Caco-2 (cell line): Measurements from ENCODE around the gene UMPS. TPM values are rescaled to one million over a fixed set of nuclear protein-coding genes. Genes with fewer than 3 reads are reported as not detected.

Experiments used
- BruUV-seq: library from RNA; stranded (reverse); fragments of 400-500 nt; replicated peaks from 2 replicates; lab custom pipeline; 2021; lab: Mats Ljungman, UMichigan
- CTCF ChIA-PET: fragments of 300-600 bp; sonication (Branson Sonifier 250); formaldehyde crosslinking; loops from one replicate; lab custom pipeline; 2022; ENCODE audit warnings: antibody characterized with exemption; lab: Charles Lee
- POLR2A ChIA-PET: fragments of 300-600 bp; sonication (Branson Sonifier 250); formaldehyde crosslinking; loops from one replicate; lab custom pipeline; 2022; ENCODE audit warnings: antibody characterized with exemption; lab: Charles Lee
- DNase-seq, 2 experiments: peaks; one replicate each; pipeline versions ENCODE4 v3.0.0 to v3.0.0-alpha.2; 2020 to 2022
- H3K27me3 ChIP-seq: replicated peaks from 2 replicates; pipeline ENCODE4 v1.6.0; 2011; ENCODE audit warnings: low read length; ENCODE audit not compliant: control insufficient read depth, insufficient read depth
- H3K36me3 ChIP-seq: 2 replicates; pipeline ENCODE4 v1.5.1; 2011; ENCODE audit warnings: low read length; ENCODE audit not compliant: control insufficient read depth, insufficient read depth
- H3K4me1 ChIP-seq: fragments of 250-450 bp; sonication (Bioruptor Pico); 2 replicates; pipeline ENCODE4 v1.5.1; 2020; ENCODE audit warnings: mild to moderate bottlenecking
- H3K4me3 ChIP-seq: 2 replicates; pipeline ENCODE4 v1.5.1; 2011; ENCODE audit warnings: low read depth, mild to moderate bottlenecking, control low read depth, low read length
- H3K9me3 ChIP-seq: fragments of 250-450 bp; sonication (Bioruptor Pico); 2 replicates; pipeline ENCODE4 v1.5.1; 2020; ENCODE audit warnings: mild to moderate bottlenecking, moderate library complexity
- H3K27ac Mint-ChIP-seq: one replicate; pipeline ENCODE4 v1.8.0; 2022; ENCODE audit warnings: mixed read lengths; ENCODE audit not compliant: unreplicated experiment
- H3K27me3 Mint-ChIP-seq: one replicate; pipeline ENCODE4 v1.8.0; 2022; ENCODE audit warnings: mixed read lengths; ENCODE audit not compliant: insufficient read depth, unreplicated experiment
- H3K36me3 Mint-ChIP-seq: one replicate; pipeline ENCODE4 v1.8.0; 2022; ENCODE audit warnings: mild to moderate bottlenecking, mixed read lengths; ENCODE audit not compliant: insufficient read depth, unreplicated experiment
- H3K4me1 Mint-ChIP-seq: one replicate; pipeline ENCODE4 v1.8.0; 2022; ENCODE audit warnings: low read depth, mixed read lengths; ENCODE audit not compliant: unreplicated experiment
- H3K4me3 Mint-ChIP-seq: one replicate; pipeline ENCODE4 v1.8.0; 2022; ENCODE audit warnings: mild to moderate bottlenecking, moderate library complexity, mixed read lengths; ENCODE audit not compliant: unreplicated experiment
- H3K9me3 Mint-ChIP-seq: one replicate; pipeline ENCODE4 v1.8.0; 2022; ENCODE audit warnings: mixed read lengths; ENCODE audit not compliant: unreplicated experiment
- CTCF ChIP-seq, 2 experiments: fragments of 200-600 bp in 1 of 2; IDR thresholded peaks; 1 replicate in 1 of 2; 2 replicates in 1 of 2; pipeline versions ENCODE4 v1.5.1 to v1.8.0; 2011 to 2022; ENCODE audit warnings: antibody characterized with exemption in 1 of 2, control low read depth in 1 of 2, inconsistent platforms in 1 of 2, low read depth in 1 of 2, low read length in 1 of 2, mild to moderate bottlenecking in 1 of 2, moderate library complexity in 1 of 2; ENCODE audit not compliant: insufficient read depth in 1 of 2, severe bottlenecking in 1 of 2, unreplicated experiment in 1 of 2
- intact Hi-C: fragments of 100-400 bp; cut with micrococcal nuclease; formaldehyde crosslinking; loops from one replicate; pipeline ENCODE4 v1.10.0; 2022; ENCODE audit not compliant: unreplicated experiment
- total RNA-seq: library from RNA; stranded (reverse); gene quantifications from 2 replicates; pipeline ENCODE4 v1.2.3, GENCODE V29; 2022

UMPS gene
- total RNA-seq, 1 experiment from 2014 or later = 62.9 TPM

DNA sequence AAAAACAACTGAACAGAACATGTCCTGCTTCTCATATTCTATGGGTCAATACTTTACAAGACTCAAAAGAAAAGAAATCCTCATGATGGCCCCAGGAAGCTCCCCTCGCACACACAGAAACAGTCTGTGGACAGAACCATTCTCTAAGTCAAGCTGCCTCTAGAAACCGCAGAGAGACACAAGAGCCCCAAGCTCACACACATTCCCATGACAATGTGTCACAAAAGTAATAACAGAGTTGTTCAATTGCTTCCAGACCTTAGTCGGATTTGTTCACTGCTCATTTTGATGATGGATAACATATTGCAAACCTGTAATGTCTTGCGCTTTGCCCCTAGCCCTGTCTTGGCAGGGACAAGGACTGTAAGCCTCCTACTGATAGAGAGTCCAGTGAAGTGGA is 60.9 kb downstream of the UMPS start:
- POLR2A ChIA-PET = interaction anchor here (0.6 kb wide), 1 partner anchor 216 kb away, joined by 3 read pairs; no protein-coding TSS in a partner anchor
- no peaks in the 10 kb centered on the region for H3K27me3 ChIP-seq
- Mint-ChIP-seq H3K27me3 (no peaks in the 10 kb centered on the region), H3K27ac (no peak overlapping the region), H3K4me1 (no peaks in the 10 kb centered on the region), H3K9me3 (no peaks in the 10 kb centered on the region), H3K4me3 (no peak overlapping the region), H3K36me3 (peaks cover 7% of the 10 kb centered on the region)
- no peak for TF ChIP-seq CTCF (IDR thresholded peaks at IDR 0.05; ENCODE audit: insufficient read depth in 1 of 2, low read depth in 1 of 2, low read length in 1 of 2, severe bottlenecking in 1 of 2, unreplicated experiment in 1 of 2)
- no peaks in the 10 kb centered on the region for H3K9me3 ChIP-seq
- no peak overlapping the region for H3K4me3 ChIP-seq
- no TSS peak for BruUV-seq
- DNase-seq = no peak
- intact Hi-C loops = no loop called here
- H3K4me1 ChIP-seq = 0 out of 2 replicates have a peak, but pooled peaks cover 6% of the 10 kb centered on the region
- CTCF ChIA-PET = no interaction called here
- H3K36me3 ChIP-seq = no peaks in the 10 kb centered on the region; the same call in 1 of the 2 replicates

DNA sequence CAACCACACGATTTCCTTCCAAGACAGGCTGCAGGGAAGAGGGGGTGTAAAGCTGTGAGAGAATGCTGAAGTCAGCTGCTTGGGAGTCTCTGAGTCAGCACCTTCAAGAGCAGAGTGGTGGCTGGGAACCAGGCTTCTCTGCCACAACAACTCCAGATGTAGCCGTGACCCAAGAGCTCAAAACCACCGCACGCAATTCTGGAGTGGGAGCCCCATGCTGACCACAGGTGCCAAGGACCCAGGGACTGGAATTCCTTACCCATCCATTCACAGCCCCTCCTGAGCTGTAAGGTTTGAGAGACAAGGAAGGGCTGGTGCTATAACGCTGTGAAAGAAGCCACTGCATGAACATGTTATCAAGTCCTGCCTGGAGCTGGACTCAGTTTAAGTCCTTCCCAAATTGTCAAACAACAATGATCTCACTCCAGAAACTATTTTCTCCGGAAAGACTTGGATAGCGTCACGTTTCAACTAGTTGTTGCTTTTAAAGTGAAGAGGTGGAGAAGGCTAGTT is 61.4 kb downstream of the UMPS start:
- Histone ChIP-seq H3K4me1 (0 out of 2 replicates have a peak, but pooled peaks cover 4% of the 10 kb centered on the region), H3K4me3 (no peak overlapping the region), H3K27me3 (no peaks in the 10 kb centered on the region), H3K9me3 (no peaks in the 10 kb centered on the region), H3K36me3 (peaks cover 1% of the 10 kb centered on the region; the same call in 1 of the 2 replicates)
- Mint-ChIP-seq H3K9me3 (no peaks in the 10 kb centered on the region), H3K4me1 (no peaks in the 10 kb centered on the region), H3K27me3 (no peaks in the 10 kb centered on the region), H3K27ac (no peak overlapping the region), H3K36me3 (peaks cover 7% of the 10 kb centered on the region), H3K4me3 (no peak overlapping the region)
- CTCF ChIA-PET = no interaction called here
- POLR2A ChIA-PET = interaction anchor here (0.6 kb wide), 1 partner anchor 216 kb away, joined by 3 read pairs; no protein-coding TSS in a partner anchor
- intact Hi-C loops = no loop called here
- no TSS peak for BruUV-seq
- no peak for DNase-seq
- TF ChIP-seq CTCF (IDR thresholded peaks at IDR 0.05; ENCODE audit: insufficient read depth in 1 of 2, low read depth in 1 of 2, low read length in 1 of 2, severe bottlenecking in 1 of 2, unreplicated experiment in 1 of 2) = no peak

DNA sequence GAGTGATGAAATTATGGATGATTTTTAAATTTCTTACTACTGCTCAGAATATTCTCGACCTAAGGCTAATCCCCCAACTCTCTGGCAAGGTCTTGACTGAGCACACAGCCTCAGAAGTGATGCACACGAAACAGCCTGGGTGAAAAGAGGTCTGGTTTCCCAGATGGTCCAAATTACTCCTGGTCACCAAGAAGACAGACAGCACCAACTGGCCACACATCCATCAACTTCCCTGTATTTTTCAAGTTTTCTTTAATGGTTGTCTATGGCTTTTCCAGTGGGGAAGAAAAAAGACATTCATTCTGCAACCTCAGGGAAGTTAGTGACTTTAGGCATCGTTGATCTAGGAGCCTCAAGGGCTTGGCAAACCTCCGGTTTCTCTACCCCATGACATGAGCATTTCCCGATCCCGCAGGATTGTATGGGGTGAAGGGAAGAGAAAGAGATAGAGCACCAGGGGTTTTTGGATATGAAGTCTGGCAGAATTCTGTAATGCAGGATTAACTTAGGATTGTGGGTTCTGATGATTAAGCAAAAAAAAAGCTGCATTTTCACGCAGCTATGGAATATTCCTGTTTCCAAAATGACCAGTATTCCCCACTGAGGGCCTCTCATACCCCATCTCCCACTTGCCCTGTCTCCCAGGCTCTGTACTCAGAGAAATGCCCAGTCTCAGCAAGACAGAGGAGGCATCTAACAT is 62.2 kb downstream of the UMPS start:
- Histone ChIP-seq H3K9me3 (no peaks in the 10 kb centered on the region), H3K4me1 (no peaks in the 10 kb centered on the region), H3K36me3 (peaks cover 1% of the 10 kb centered on the region; the same call in 1 of the 2 replicates), H3K4me3 (no peak overlapping the region), H3K27me3 (no peaks in the 10 kb centered on the region)
- intact Hi-C loops = no loop called here
- Mint-ChIP-seq H3K4me3 (no peak overlapping the region), H3K27me3 (no peaks in the 10 kb centered on the region), H3K9me3 (no peaks in the 10 kb centered on the region), H3K36me3 (peaks cover 11% of the 10 kb centered on the region), H3K4me1 (no peaks in the 10 kb centered on the region), H3K27ac (no peak overlapping the region)
- no peak for TF ChIP-seq CTCF (IDR thresholded peaks at IDR 0.05; ENCODE audit: insufficient read depth in 1 of 2, low read depth in 1 of 2, low read length in 1 of 2, severe bottlenecking in 1 of 2, unreplicated experiment in 1 of 2)
- BruUV-seq = no TSS peak
- ChIA-PET POLR2A (no interaction called here), CTCF (no interaction called here)
- DNase-seq = no peak
